HEK293 (cell line): Measurements from ENCODE around the gene PHYKPL.

Source experiments
- CTCF ChIA-PET: fragments of 350-600 bp; formaldehyde crosslinking; extraction: SDS; loops from one replicate; lab custom pipeline; 2021; ENCODE audit warnings: antibody characterized with exemption; lab: Yijun Ruan, JAX
- POLR2A ChIA-PET: fragments of 300-600 bp; formaldehyde crosslinking; extraction: SDS; loops from one replicate; lab custom pipeline; 2020; ENCODE audit warnings: antibody characterized with exemption, inconsistent platforms; lab: Yijun Ruan, JAX
- H3K27ac ChIP-seq: fragments of 200-500 bp; sonication (Bioruptor generic); 2 replicates; pipeline ENCODE4 v1.5.1; 2014; ENCODE audit warnings: low read depth, low read length, control low read depth, inconsistent platforms; ENCODE audit errors: extremely low read depth
- H3K36me3 ChIP-seq, 2 experiments: fragments of 200-500 bp in 1 of 2; sonication (Bioruptor generic) in 1 of 2; 1 replicate in 1 of 2; 2 replicates in 1 of 2; pipeline ENCODE4 v1.5.1; 2014 to 2017; ENCODE audit warnings: inconsistent platforms in 2 of 2, low read length in 2 of 2; ENCODE audit not compliant: control insufficient read depth in 2 of 2, insufficient read depth in 1 of 2
- H3K4me1 ChIP-seq: fragments of 200-500 bp; sonication (Bioruptor generic); 2 replicates; pipeline ENCODE4 v1.5.1; 2014; ENCODE audit warnings: mild to moderate bottlenecking, low read length, inconsistent platforms; ENCODE audit not compliant: control insufficient read depth, insufficient read depth
- H3K4me3 ChIP-seq: 2 replicates; pipeline ENCODE4 v1.5.1; 2011; ENCODE audit warnings: low read depth, mild to moderate bottlenecking, control low read depth, low read length, moderate library complexity
- H3K9me3 ChIP-seq: fragments of 200-500 bp; sonication (Bioruptor generic); 2 replicates; pipeline ENCODE4 v1.5.1; 2014; ENCODE audit warnings: low read depth, low read length, inconsistent platforms; ENCODE audit not compliant: control insufficient read depth, insufficient read depth
- ELK4 ChIP-seq: IDR thresholded peaks from 2 replicates; pipeline ENCODE4 v1.6.1; 2011; ENCODE audit warnings: mild to moderate bottlenecking, low read depth, low read length, borderline replicate concordance
- HIC1 ChIP-seq: fragments of 450-650 bp; formaldehyde crosslinking; IDR thresholded peaks from 2 replicates; pipeline ENCODE4 v1.5.1; 2016; ENCODE audit warnings: missing biosample characterization, missing genetic modification characterization
- REPIN1 ChIP-seq: fragments of 450-650 bp; formaldehyde crosslinking; IDR thresholded peaks from 2 replicates; pipeline ENCODE4 v1.5.1; 2017; ENCODE audit warnings: missing biosample characterization, missing genetic modification characterization, low read depth
- SALL2 ChIP-seq: fragments of 450-650 bp; formaldehyde crosslinking; IDR thresholded peaks from 2 replicates; pipeline ENCODE4 v1.5.0; 2017; ENCODE audit warnings: missing biosample characterization, mild to moderate bottlenecking, missing genetic modification characterization, borderline replicate concordance
- SP2 ChIP-seq: fragments of 450-650 bp; formaldehyde crosslinking; IDR thresholded peaks from 2 replicates; pipeline ENCODE4 v1.5.1; 2016; ENCODE audit warnings: missing biosample characterization, missing genetic modification characterization
- SP3 ChIP-seq: fragments of 450-650 bp; formaldehyde crosslinking; IDR thresholded peaks from 2 replicates; pipeline ENCODE4 v1.5.1; 2016; ENCODE audit warnings: missing biosample characterization, missing genetic modification characterization
- ZBTB17 ChIP-seq: fragments of 450-650 bp; formaldehyde crosslinking; IDR thresholded peaks from 2 replicates; pipeline ENCODE4 v1.5.1; 2016; ENCODE audit warnings: missing biosample characterization, missing genetic modification characterization
- ZFP41 ChIP-seq: fragments of 450-650 bp; formaldehyde crosslinking; IDR thresholded peaks from 2 replicates; pipeline ENCODE4 v1.5.1; 2016; ENCODE audit warnings: missing biosample characterization, missing genetic modification characterization, borderline replicate concordance
- ZNF155 ChIP-seq: fragments of 450-650 bp; formaldehyde crosslinking; IDR thresholded peaks from 2 replicates; pipeline ENCODE4 v1.5.1; 2016; ENCODE audit warnings: missing biosample characterization, missing genetic modification characterization
- ZNF18 ChIP-seq: fragments of 450-650 bp; formaldehyde crosslinking; IDR thresholded peaks from 2 replicates; pipeline ENCODE4 v1.5.1; 2016; ENCODE audit warnings: missing biosample characterization, missing genetic modification characterization
- ZNF2 ChIP-seq: fragments of 450-650 bp; formaldehyde crosslinking; IDR thresholded peaks from 2 replicates; pipeline ENCODE4 v1.5.1; 2016; ENCODE audit warnings: missing biosample characterization, missing genetic modification characterization
- ZNF214 ChIP-seq: fragments of 450-650 bp; formaldehyde crosslinking; IDR thresholded peaks from 2 replicates; pipeline ENCODE4 v1.5.1; 2017; ENCODE audit warnings: missing biosample characterization, mild to moderate bottlenecking, missing genetic modification characterization, borderline replicate concordance
- ZNF221 ChIP-seq: fragments of 450-650 bp; formaldehyde crosslinking; IDR thresholded peaks from 2 replicates; pipeline ENCODE4 v1.5.1; 2017; ENCODE audit warnings: missing biosample characterization, missing genetic modification characterization, borderline replicate concordance
- ZNF362 ChIP-seq: fragments of 450-650 bp; formaldehyde crosslinking; IDR thresholded peaks from 2 replicates; pipeline ENCODE4 v1.5.1; 2016; ENCODE audit warnings: missing biosample characterization, missing genetic modification characterization
- ZNF366 ChIP-seq: fragments of 450-650 bp; formaldehyde crosslinking; conservative IDR thresholded peaks from 2 replicates; pipeline ENCODE4 v1.5.1; 2016; ENCODE audit warnings: missing biosample characterization, missing genetic modification characterization
- ZNF398 ChIP-seq: fragments of 450-650 bp; formaldehyde crosslinking; IDR thresholded peaks from 2 replicates; pipeline ENCODE4 v1.5.1; 2017; ENCODE audit warnings: missing biosample characterization, missing genetic modification characterization
- ZNF513 ChIP-seq: fragments of 450-650 bp; IDR thresholded peaks from 2 replicates; pipeline ENCODE4 v1.5.1; 2018; ENCODE audit warnings: missing biosample characterization, missing genetic modification characterization
- ZNF580 ChIP-seq: fragments of 450-650 bp; formaldehyde crosslinking; IDR thresholded peaks from 2 replicates; pipeline ENCODE4 v1.5.1; 2016; ENCODE audit warnings: missing biosample characterization, missing genetic modification characterization
- ZNF596 ChIP-seq: fragments of 450-650 bp; IDR thresholded peaks from 2 replicates; pipeline ENCODE4 v1.5.0; 2018; ENCODE audit warnings: missing biosample characterization, mild to moderate bottlenecking, missing genetic modification characterization, moderate library complexity
- ZNF785 ChIP-seq: fragments of 450-650 bp; formaldehyde crosslinking; IDR thresholded peaks from 2 replicates; pipeline ENCODE4 v1.5.1; 2016; ENCODE audit warnings: missing biosample characterization, missing genetic modification characterization

Gene PHYKPL

GRCh38 chr5:178174456-178174855 is 58.1 kb downstream of the PHYKPL start:
- TF ChIP-seq SP2 (tag by site-specific recombination) (no peak), SP3 (tag by site-specific recombination) (no peak), ZNF2 (tag by site-specific recombination) (no peak), ZBTB17 (tag by site-specific recombination) (no peak), HIC1 (no peak), ZNF214 (tag by site-specific recombination) (no peak)
- CTCF ChIA-PET, result interaction anchor here (0.9 to 1.4 kb wide), 2 partner anchors 99 to 100 kb away, joined by 4 to 5 read pairs; no protein-coding TSS in a partner anchor

GRCh38 chr5:178170455-178170854 is 62.1 kb downstream of the PHYKPL start:
- ChIA-PET POLR2A (interaction anchor here (1.2 kb wide), 1 partner anchor 17 kb away, joined by 3 read pairs; the partner anchor contains the start of gene NHP2), CTCF (no interaction called here)
- no peak overlapping the region for H3K27ac ChIP-seq
- no peak for TF ChIP-seq SALL2 (tag by site-specific recombination)
- no peak for TF ChIP-seq ZNF580 (tag by site-specific recombination)
- TF ChIP-seq REPIN1 (tag by site-specific recombination), result no peak
- no peak for TF ChIP-seq ZNF785 (tag by site-specific recombination)
- no peak for TF ChIP-seq ZNF398 (tag by site-specific recombination)
- no peak for TF ChIP-seq ZNF596
- no peak for TF ChIP-seq ZNF513 (tag by site-specific recombination)
- TF ChIP-seq ZNF18, result no peak
- no peak for TF ChIP-seq ZNF366 (tag by site-specific recombination)
- TF ChIP-seq ELK4, result no peak
- no peak for TF ChIP-seq ZFP41 (tag by site-specific recombination)
- no peak for TF ChIP-seq ZNF362 (tag by site-specific recombination)
- TF ChIP-seq ZNF155 (tag by site-specific recombination), result no peak
- no peak for TF ChIP-seq ZNF221
- TF ChIP-seq, all 188 proteins: peak for 0
- Histone ChIP-seq H3K36me3 (no peaks in the 10 kb centered on the region), H3K4me1 (no peaks in the 10 kb centered on the region), H3K4me3 (no peak overlapping the region), H3K9me3 (no peaks in the 10 kb centered on the region)

More at GRCh38 chr5:178174456-178174855, 58.1 kb downstream of the PHYKPL start:
- no peak overlapping the region for H3K4me3 ChIP-seq
- no peak overlapping the region for H3K27ac ChIP-seq
- POLR2A ChIA-PET, result no interaction called here
- H3K4me1 ChIP-seq, result no peaks in the 10 kb centered on the region
- H3K36me3 ChIP-seq, result no peaks in the 10 kb centered on the region
- no peaks in the 10 kb centered on the region for H3K9me3 ChIP-seq
